Measurements from ENCODE around the gene OR10H5.

GRCh38 chr19:15811476-15811875 lies 24.0 kb downstream of the OR10H5 start:
- TF ChIP-seq REPIN1 (CRISPR knock-in tag; IDR thresholded peaks at IDR 0.05; ENCODE audit: borderline replicate concordance, low read depth): no peak
- no peak for TF ChIP-seq ETS1 (CRISPR knock-in tag; IDR thresholded peaks at IDR 0.05)
- no peak for TF ChIP-seq ETV5 (CRISPR knock-in tag; IDR thresholded peaks at IDR 0.05; ENCODE audit: borderline replicate concordance)
- no peak for TF ChIP-seq SIN3A (IDR thresholded peaks at IDR 0.05; ENCODE audit: borderline replicate concordance, low read depth, low read length)
- no peak for TF ChIP-seq ATF2 (CRISPR knock-in tag; IDR thresholded peaks at IDR 0.05)
- TF ChIP-seq HMG20B (CRISPR knock-in tag; conservative IDR thresholded peaks at IDR 0.05): no peak
- TF ChIP-seq RERE (CRISPR knock-in tag; IDR thresholded peaks at IDR 0.05; ENCODE audit: low read depth): no peak
- TF ChIP-seq NFIC (IDR thresholded peaks at IDR 0.05; ENCODE audit: low read length): no peak
- no peak for TF ChIP-seq ZNF446 (CRISPR knock-in tag; IDR thresholded peaks at IDR 0.05)
- no peak for TF ChIP-seq ATF3 (CRISPR knock-in tag; IDR thresholded peaks at IDR 0.05)
- no peak for TF ChIP-seq SP1 (IDR thresholded peaks at IDR 0.05)
- no peak for TF ChIP-seq SP1 (CRISPR knock-in tag; IDR thresholded peaks at IDR 0.05)
- no peak for TF ChIP-seq ZNF678 (CRISPR knock-in tag; IDR thresholded peaks at IDR 0.05)
- no peak for TF ChIP-seq GATAD2A (CRISPR knock-in tag; IDR thresholded peaks at IDR 0.05)
- TF ChIP-seq POLR2A (IDR thresholded peaks at IDR 0.05; ENCODE audit: insufficient read depth in 1 of 2, low read depth in 2 of 2, low read length in 2 of 2): no peak
